Cerebellar cortex (tissue), 1 donor: ENCODE results near the gene TIMM22.
"Not testable (repeated sequence)": the region's sequence is repeated elsewhere in the genome, so short reads cannot be mapped to it uniquely, and the experiment has no call there.

Experiments used
- DNase-seq: peaks from one replicate; pipeline ENCODE4 v3.0.0-alpha.2; 2015; ENCODE audit warnings: low spot score

Gene TIMM22

DNA sequence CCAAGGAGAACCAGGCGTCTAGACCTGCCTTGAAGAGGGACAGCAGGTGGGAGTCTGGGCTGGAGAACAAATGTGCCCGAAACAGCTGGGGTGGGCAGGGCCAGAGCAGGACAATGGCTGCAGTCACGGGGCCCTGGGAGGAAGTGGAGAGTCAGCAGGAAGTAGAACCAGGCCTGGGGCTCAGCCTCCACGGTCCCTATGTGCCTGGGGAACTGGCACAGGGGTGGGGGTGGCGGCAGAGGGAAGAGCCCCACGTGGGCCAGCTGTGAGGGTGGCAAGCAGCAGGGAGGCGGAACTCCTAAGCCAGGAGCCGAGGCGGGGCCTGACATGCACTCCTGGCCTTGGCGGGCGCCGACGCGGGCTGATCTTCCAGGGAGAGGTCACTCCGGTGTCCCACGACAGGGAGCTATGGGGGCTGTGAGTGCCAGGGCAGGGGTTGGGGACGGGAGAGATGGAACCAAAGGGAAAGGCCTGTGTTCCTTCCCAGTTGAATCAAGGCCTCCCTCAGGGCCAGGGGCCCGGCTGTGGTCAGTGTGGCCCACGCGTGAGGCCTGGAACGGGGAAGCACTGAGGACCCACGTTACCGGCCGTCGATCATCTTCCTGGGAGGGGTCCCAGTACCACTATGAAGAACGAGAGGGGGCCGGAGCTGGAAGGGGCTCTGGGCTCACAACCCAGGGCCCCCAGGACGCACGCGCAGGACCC lies 42.7 kb downstream of the TIMM22 start:
- no peak for DNase-seq

DNA sequence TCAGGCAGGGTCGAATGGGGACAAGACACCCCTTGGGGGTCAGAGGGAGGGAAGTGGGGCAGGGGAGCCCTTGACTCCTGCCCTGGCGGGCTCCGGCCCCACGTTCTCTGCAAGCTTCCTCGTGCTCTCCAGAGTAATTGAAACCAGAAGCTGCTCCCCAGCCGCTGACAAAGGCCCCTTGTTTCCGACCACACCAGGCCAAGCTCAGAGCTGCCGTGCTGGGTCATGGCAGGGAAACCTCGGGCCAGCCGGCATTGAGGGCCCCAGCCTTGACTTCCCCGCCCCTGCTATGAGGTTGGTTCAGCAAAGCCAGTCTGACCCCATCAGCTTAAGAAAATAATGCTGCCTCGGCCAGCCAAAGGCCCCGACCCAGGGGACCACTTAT lies 43.3 kb downstream of the TIMM22 start:
- DNase-seq, result no peak

DNA sequence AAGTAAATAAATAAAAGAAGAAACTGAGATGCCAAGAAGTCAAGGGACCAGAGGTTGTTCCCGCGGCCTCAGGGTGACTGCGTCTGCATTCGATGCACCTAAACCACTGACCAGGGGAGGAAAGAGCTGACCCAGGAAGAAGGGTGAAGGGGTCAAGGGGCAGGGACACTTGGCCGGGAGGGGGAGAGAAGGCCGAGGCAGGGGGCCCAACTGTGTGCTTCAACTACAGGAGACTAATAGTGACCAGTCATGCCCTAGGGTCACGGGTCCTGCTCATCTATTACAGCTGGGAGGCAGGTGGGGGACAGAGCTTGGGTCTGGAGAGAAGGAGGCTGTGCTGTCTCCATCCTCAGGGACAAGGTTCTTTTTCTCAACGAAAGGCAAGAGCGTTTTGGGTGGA lies 44.8 kb downstream of the TIMM22 start:
- no peak for DNase-seq

DNA sequence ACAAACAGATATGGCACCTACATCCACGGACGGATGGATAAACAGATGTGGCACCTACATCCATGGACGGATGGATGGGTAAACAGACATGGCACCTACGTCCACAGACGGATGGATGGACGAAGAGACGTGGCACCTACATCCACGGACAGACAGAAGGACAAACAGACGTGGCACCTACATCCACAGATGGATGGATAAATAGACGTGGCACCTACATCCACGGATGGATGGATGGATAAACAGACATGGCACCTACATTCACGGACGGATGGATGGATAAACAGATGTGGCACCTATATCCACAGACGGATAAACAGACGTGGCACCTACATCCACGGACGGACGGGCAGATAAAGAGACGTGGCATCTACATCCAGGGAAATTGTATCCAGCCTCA lies 45.6 kb downstream of the TIMM22 start:
- no peak for DNase-seq

DNA sequence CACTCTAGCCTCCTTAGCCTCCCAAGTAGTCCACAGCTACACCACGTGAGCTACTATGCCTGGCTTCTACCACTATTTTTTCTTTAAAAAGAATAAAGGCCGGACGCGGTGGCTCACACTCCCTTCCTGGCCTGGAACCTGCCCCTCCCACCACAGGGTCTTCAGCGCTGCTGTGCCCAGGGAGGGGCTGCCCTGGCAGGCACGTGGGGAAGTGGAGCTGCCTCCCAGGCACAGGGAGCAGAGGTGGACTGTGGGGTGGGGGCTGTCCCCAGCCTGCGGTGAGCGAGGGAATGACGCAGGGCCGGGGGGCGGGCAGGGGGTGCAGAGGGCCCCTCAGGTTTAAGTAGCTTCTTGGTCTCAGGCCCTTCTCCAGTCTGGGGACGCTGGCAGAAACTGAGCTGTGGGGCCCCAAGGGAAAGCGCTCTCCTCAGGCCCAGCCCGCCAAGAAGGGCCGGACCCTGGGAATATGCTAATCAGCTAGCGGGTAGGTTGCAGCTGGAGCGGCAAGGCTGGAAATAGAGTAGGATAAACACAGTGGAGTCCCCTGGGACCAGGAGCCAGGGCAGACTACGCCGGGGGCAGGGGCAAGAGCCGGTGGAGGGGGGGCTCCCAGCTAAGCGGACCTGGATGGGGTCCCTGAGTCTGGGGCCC lies 46.8 kb downstream of the TIMM22 start:
- DNase-seq, result no peak

DNA sequence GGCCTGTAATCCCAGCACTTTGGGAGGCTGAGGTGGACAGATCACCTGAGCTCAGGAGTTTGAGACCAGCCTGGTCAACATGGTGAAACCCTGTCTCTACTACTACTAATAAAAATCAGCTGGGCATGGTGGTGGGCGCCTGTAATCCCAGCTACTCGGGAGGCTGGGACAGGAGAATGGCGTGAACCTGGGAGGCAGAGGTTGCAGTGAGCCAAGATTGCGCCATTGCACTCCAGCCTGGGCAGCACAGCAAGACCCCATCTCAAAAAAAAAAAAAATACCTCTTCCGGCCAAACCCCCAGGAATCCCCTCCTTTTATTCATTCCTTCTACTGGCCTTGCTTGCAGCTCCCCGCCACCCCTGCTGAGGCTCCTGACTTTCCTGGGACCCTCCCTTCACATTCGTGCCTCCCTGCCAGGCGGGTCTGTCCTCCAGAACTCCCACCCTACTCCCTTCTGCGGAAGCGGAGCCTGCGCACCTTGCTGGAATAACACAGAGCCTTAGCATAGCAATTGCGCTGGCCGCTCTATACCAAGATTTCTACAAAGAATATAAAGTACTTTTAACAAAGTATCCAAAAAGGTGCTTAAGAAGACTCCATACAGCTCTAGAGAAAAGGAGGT lies 47.6 kb downstream of the TIMM22 start:
- not testable (repeated sequence) for DNase-seq

DNA sequence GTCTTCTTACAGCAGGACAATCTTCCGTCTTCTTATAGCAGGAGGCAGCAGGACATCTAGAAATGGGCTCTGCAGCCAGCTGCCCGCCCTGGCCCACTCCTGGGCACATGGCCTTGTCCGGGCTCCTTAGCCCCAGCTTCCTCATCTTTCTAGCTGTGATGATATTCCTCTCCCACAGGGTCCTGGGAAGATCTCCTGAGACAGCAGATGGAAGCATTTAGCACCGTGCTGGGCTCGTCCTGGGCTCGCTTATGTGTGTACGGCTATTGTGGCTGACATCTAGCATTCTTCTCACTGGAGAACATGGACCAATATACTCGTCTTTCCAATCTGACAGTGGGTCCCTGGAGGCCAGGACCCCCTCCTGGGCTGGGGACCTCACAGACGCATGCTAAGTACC lies 48.5 kb downstream of the TIMM22 start:
- DNase-seq, result peak; percentile 78

DNA sequence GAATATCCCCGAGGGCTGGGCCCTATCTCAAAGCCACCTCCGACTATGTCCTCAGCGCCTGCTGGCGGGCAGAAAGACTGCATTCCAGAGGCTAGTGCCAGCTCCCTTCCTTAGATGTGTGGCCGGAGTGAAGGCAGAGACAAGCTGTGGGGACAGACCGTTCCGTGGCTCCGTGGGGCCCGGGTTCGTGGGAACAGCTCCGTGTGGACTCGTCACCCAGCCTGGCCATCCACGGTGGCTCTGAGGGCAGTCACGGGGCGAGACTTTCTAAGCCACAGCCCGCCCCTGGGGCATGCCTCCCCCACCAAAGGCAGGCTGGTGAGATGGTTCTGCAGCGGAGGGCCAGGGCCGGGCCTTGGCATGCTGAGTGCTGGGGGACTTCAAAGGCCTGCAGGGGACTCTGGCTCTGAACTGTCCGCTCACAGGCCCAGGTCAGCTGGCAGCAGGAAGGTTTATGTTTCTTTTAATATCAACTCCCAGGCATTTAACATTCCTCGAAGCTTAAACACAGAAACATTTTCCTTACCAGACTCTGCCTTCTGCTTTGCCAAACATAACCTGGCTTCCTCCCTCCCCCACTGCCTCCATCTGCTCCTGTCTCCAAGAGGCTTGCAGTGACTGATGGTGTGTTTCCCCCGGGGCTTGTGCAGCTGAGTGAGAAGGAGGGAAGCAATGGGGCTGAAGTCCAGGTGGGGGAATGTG lies 50.4 kb downstream of the TIMM22 start:
- peak; percentile 73 for DNase-seq

DNA sequence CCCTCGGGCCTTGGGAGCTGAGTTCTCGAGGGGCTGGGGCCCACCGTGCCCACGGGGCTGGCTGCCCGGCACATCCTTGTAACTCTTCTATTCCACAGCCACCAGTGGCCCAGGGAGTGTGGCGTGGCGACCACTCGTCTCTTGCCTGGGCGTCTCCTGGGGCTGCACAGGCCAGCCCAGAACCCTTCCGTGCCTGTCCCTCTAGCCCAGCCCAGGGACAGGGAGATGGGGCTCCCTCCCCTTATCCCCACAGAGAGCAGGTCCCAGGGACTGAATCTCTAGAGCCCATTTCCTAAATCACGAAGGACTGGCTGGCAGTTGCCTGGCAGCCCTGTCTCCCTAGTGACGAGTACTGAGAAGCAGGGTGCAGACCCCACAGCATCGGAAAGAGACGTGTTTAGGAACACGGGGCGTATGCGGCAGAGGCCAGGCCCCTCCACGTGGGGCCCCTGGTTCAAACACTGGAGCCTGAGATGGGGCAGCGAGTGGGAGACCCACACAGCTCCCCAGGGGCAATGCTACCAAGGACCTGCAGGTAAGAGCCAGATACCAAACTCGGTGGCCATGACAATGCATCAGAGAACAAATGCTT lies 51.0 kb downstream of the TIMM22 start:
- no peak for DNase-seq

DNA sequence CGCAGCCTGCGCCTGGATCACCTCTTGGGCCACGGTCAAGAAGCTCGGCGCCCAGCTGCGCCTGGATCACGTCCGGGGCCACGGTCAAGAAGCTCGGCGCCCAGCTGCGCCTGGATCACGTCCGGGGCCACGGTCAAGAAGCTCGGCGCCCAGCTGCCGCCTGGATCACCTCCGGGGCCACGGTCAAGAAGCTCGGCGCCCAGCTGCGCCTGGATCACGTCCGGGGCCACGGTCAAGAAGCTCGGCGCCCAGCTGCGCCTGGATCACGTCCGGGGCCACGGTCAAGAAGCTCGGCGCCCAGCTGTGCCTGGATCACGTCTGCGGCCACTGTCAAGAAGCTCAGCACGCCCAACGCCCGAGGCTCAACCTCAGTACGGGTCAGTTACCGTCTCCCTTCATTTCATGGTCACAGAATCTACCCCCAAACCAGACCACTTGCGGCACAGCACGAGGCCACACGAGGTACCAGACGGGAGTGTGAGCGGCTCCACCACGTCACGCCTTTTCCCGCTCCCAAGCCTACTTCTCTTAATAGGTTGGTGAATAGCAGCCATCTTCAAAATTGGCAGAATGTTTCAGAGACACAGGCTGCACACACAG lies 51.7 kb downstream of the TIMM22 start:
- DNase-seq, result not testable (repeated sequence)

DNA sequence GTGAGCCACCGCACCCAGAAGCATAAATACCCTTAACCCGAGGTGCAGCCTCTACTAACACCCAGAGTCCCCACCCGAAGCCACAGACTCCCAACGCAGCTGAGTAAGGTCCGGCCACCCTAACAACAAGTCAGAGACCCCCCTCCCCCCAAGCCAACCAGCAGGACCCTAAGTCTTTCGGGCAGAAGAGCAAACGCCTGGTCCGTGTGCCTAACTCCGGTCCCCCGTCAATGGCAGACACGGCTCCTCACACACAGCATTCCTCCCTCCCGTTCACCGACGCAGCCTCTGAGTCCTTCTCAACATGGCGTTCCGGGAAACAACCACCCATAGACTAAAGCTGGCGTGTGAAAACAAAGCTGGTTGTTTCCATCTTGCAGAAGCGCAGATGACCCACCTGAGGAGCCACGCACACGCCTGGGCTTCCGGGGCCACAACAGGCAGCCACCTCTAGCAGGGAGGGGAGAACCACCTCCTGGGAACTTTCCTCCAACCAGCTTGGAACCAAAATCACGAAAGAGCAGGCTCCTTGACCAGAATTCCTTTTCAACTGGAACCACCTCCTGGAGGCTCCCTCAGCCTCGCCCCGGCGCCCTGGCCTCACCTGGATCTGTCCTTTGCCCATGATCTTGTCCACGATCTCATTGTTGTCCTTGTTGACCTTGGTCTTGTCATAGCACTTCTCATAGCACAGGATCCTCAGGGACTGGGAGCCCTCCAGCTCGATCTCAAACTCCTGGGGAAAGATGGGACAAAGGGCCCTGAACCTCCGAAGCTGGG lies 52.7 kb downstream of the TIMM22 start:
- DNase-seq, result no peak

DNA sequence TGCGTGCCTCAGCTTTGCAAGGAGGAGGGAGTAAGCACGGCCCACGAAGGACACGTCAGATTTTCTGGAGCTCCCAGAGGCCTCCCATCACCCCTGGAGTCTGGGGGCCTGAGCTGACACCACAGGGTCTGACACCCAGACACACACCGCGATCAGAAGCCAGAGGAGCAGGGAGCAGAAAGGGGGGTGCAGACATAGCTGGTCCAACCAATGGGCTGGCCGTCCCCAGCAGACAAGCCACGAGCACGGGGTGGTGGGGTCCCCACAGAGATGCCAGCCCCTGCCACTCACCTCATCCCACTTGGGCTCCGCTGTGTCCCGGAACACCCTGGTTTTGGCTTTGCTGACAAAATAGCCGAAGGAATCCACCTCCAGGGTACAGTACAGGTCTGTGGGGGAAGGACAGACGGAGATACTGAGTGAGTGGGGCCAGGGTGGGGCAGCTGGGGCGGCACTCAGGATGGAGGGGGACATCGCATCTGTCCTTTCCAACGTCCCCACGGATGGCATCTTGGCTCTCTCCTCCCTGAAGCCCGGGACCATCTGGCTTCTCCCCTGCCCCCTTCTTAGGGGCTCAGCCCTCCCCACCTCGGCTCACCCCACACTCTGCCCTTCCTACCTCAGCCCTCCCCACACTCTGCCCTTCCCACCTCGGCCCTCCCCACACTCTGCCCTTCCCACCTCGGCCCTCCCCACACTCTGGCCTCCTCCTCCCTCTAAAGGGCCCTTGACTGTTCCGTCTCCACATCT lies 53.5 kb downstream of the TIMM22 start:
- no peak for DNase-seq

DNA sequence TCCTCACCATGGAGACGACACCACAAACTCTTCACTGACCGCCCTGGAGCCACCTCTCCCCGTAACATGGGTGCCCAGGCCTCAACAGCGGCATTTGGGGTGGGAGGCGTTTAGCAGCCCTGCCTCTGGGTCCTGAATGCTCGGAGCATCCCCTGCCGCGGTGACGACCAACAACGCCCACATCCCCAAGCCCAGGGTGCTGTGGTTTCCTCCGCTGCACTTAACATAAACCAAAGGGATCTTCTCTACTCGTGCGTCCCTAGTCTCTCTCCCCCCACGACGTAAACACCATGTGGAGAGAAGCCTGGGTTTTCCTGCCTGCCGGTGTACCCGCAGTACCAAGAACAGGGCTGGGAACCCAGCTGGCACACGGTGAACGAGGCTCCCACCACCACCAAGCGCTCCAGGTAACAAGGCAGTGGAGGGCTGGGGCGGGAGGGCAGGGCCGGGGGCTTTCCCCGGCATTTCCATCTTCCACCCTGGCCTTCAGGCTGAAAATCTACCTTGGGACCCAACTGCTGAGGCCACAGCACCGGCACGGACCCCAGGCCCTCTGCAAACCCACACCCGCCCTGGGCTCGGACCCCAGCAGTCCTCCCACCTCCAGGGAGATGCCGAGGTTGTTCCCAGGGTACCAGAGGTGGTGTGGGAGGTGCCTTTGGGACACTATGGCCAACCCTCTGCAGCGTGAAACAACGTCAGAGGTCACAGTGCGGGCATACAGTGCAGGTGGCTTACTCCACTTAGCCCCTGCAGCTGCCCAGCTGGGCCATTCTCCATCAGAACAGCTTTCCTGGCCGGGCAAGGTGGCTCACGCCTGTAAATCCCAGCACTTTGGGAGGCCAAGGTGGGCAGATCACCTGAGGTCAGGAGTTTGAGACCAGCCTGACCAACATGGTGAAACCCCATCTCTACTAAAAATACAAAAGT lies 54.3 kb downstream of the TIMM22 start:
- no peak for DNase-seq
